Measurements from ENCODE around the gene XCL1.
A peak's percentile ranks its signal among the peaks of the same experiment; 100 is the strongest.

Gene XCL1

GRCh38 chr1:168591641-168592250 is 15.3 kb downstream of the XCL1 start:
- TF ChIP-seq GATA2 (IDR thresholded peaks at IDR 0.05; ENCODE audit: low read depth, low read length) (no peak), GATA3 (IDR thresholded peaks at IDR 0.05; ENCODE audit: low read depth, low read length) (no peak)

- TF ChIP-seq GATA3 (IDR thresholded peaks at IDR 0.05; ENCODE audit: low read depth, low read length) (no peak), GATA2 (IDR thresholded peaks at IDR 0.05; ENCODE audit: low read depth, low read length) (no peak)
Observed at GRCh38 chr1:168598125-168598524, 21.7 kb downstream of the XCL1 start.

GRCh38 chr1:168598892-168599291 is 22.5 kb downstream of the XCL1 start:
- TF ChIP-seq GATA2 (IDR thresholded peaks at IDR 0.05; ENCODE audit: low read depth, low read length) (no peak), GATA3 (IDR thresholded peaks at IDR 0.05; ENCODE audit: low read depth, low read length) (no peak)

GRCh38 chr1:168599641-168600040 is 23.2 kb downstream of the XCL1 start:
- no peak for TF ChIP-seq GATA3 (IDR thresholded peaks at IDR 0.05; ENCODE audit: low read depth, low read length)
- no peak for TF ChIP-seq GATA2 (IDR thresholded peaks at IDR 0.05; ENCODE audit: low read depth, low read length)

- TF ChIP-seq GATA3 (IDR thresholded peaks at IDR 0.05; ENCODE audit: low read depth, low read length), result no peak
- TF ChIP-seq GATA2 (IDR thresholded peaks at IDR 0.05; ENCODE audit: low read depth, low read length), result no peak
Observed at GRCh38 chr1:168601051-168601450, 24.6 kb downstream of the XCL1 start.

- TF ChIP-seq GATA2 (IDR thresholded peaks at IDR 0.05; ENCODE audit: low read depth, low read length) (peak; percentile 64), GATA3 (IDR thresholded peaks at IDR 0.05; ENCODE audit: low read depth, low read length) (no peak)
Observed at GRCh38 chr1:168603501-168604110, 27.2 kb downstream of the XCL1 start.

- TF ChIP-seq GATA3 (IDR thresholded peaks at IDR 0.05; ENCODE audit: low read depth, low read length) (no peak), GATA2 (IDR thresholded peaks at IDR 0.05; ENCODE audit: low read depth, low read length) (no peak)
Observed at GRCh38 chr1:168605443-168605842, 29.0 kb downstream of the XCL1 start.

- TF ChIP-seq GATA3 (IDR thresholded peaks at IDR 0.05; ENCODE audit: low read depth, low read length) (no peak), GATA2 (IDR thresholded peaks at IDR 0.05; ENCODE audit: low read depth, low read length) (no peak)
Observed at GRCh38 chr1:168606096-168606495, 29.7 kb downstream of the XCL1 start.

- TF ChIP-seq GATA2 (IDR thresholded peaks at IDR 0.05; ENCODE audit: low read depth, low read length) (no peak), GATA3 (IDR thresholded peaks at IDR 0.05; ENCODE audit: low read depth, low read length) (no peak)
Observed at GRCh38 chr1:168607872-168608428, 31.5 kb downstream of the XCL1 start.

GRCh38 chr1:168608796-168609715 is 32.7 kb downstream of the XCL1 start:
- TF ChIP-seq GATA3 (IDR thresholded peaks at IDR 0.05; ENCODE audit: low read depth, low read length), result no peak
- TF ChIP-seq GATA2 (IDR thresholded peaks at IDR 0.05; ENCODE audit: low read depth, low read length), result no peak

GRCh38 chr1:168609741-168610510 is 33.5 kb downstream of the XCL1 start:
- TF ChIP-seq GATA2 (IDR thresholded peaks at IDR 0.05; ENCODE audit: low read depth, low read length) (no peak), GATA3 (IDR thresholded peaks at IDR 0.05; ENCODE audit: low read depth, low read length) (no peak)

GRCh38 chr1:168613038-168613451 is 36.6 kb downstream of the XCL1 start:
- TF ChIP-seq GATA2 (IDR thresholded peaks at IDR 0.05; ENCODE audit: low read depth, low read length) (no peak), GATA3 (IDR thresholded peaks at IDR 0.05; ENCODE audit: low read depth, low read length) (no peak)

- TF ChIP-seq GATA2 (IDR thresholded peaks at IDR 0.05; ENCODE audit: low read depth, low read length), result no peak
- no peak for TF ChIP-seq GATA3 (IDR thresholded peaks at IDR 0.05; ENCODE audit: low read depth, low read length)
Observed at GRCh38 chr1:168613691-168614231, 37.4 kb downstream of the XCL1 start.
